GM20000 (cell line): ENCODE results near the gene EXD3.
"Not testable (repeated sequence)": the region's sequence is repeated elsewhere in the genome, so short reads cannot be mapped to it uniquely, and the experiment has no call there.

Experiments
- DNase-seq: peaks from one replicate; pipeline ENCODE4 v3.0.0; 2012; ENCODE audit warnings: low spot score
- CTCF ChIP-seq: IDR thresholded peaks from 2 replicates; pipeline ENCODE4 v1.5.1; 2012; ENCODE audit warnings: mild to moderate bottlenecking, control low read depth; ENCODE audit errors: extremely low read depth, missing control alignments

The EXD3 gene

DNA sequence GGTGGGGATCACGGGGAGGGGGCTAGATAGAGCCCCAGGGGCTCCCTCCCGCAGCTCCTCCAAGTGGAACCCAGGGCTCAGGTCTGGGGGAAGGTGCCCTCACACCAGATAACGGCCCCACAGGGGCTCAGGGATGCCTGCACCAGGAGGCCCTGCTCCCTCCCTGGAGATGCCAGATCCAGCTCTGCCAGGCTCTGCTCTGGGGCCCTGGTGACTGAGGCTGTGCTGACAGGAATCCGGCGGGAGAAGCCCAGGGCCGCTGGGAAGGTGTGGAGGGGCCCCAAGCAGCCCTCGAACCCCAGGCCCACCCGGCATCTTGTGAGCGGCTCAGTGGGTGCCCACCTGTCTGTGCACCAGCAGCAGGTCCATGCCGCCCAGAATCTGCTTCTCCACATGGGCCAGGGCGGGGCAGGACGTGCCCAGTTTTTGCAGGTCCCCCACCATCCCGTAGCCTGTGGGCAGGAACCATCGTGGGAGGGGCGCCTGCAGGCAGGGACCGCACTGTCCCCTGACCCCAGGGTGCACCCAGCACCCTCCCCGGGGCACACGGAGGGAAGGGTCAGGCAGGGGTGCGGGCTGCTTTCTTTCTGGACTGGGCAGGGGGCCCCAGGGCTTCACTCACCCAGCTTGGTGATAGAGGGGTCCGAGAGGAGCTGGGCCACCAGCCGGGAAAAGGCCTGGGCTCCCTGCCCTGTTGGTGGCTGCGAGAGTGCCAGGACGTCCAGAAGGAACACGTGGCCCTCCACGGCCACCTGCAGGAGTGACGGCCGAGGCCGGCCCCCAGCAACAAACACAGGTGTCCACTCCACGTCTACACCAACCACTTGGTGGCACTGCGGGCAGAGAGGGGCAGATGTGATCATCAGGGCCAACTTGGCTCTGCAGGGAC is 72.0 kb downstream of the EXD3 start:
- no peak for DNase-seq
- no peak for TF ChIP-seq CTCF

DNA sequence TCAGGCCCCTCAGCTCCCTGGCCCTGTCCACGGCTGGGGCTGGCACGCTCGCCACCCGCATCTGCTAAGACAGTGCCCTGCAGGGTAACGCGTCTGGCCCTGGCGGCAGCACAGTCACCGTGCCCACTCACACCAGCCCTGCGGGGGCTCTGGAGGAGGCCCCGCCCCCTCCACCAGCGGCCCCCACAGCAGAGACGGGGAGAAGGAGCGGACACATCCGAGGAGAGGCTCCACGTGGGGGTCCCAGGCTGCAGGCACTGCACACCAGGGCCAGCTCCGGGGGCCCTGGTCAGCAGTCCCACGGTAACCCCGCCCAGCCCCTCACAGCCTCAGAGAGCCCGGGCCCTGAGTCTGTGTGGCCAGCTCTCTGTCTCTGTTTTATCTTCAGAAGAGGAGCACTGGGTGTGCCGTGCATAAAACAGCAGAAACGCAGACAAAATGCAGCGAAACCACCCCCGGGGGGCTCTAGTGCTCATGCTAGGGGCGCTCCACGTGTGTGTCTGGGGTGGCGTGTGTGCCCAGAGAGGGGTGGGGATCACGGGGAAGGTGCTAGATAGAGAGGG is 73.4 kb downstream of the EXD3 start:
- TF ChIP-seq CTCF: no peak
- no peak for DNase-seq

DNA sequence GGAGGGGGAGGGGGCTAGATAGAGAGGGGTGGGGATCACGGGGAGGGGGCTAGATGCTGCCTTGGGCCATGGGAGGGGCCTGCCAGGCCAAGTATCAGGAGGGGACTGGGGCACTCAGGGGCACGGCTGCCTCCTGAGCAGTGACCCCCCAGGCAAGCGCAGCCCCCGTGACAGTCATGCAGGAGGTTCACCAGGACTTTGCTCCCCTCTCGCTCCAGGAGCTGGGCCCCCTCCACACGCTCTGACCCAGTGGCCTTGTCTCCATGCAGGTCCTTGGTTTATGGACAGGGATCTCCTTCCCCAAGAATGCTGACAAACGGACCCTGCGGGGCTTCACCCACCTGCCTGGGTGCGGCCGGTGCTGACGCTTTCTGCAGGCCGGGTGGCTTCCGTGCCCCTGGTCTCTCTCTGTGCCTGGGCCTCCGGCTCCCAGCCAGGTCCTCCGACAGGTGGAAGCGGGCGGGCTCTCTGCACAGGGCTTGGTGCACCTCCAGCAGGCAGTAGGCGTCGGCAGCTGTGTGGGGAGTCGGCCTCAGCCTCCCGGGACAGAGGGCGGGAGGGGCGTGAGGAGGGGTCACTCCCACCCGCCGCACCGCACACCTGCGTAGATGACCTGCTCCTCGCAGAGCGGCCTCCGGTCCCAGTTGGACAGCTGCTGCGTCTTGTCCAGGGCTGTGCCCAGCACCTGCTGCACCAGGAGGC is 74.0 kb downstream of the EXD3 start:
- TF ChIP-seq CTCF: no peak

GRCh38 chr9:137347928-137348327 is 75.0 kb downstream of the EXD3 start:
- TF ChIP-seq CTCF: no peak
- DNase-seq: no peak

More for the DNA sequence above, 74.0 kb downstream of the EXD3 start:
- DNase-seq: no peak

DNA sequence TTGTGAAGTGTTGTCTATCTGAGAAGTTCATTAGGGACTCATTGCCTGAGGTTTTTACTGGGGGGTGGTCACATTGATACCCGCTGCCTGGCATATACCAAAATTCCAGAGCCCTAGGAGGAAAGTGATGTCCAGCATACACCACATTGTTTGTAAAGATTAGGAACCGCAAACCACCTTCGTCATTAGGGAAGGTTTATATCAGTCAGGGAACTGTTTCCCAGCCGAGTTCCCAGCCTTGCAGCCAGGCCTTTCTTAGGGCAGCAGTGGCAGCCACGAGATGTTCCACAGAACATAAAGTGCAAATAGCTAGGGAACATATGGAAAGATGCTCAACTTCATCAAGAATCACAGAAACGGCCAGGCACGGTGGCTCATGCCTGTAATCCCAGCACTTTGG is 80.5 kb downstream of the EXD3 start:
- DNase-seq: no peak
- TF ChIP-seq CTCF: no peak

- no peak for DNase-seq
- no peak for TF ChIP-seq CTCF
Measured at GRCh38 chr9:137341227-137341626, 81.7 kb downstream of the EXD3 start.

DNA sequence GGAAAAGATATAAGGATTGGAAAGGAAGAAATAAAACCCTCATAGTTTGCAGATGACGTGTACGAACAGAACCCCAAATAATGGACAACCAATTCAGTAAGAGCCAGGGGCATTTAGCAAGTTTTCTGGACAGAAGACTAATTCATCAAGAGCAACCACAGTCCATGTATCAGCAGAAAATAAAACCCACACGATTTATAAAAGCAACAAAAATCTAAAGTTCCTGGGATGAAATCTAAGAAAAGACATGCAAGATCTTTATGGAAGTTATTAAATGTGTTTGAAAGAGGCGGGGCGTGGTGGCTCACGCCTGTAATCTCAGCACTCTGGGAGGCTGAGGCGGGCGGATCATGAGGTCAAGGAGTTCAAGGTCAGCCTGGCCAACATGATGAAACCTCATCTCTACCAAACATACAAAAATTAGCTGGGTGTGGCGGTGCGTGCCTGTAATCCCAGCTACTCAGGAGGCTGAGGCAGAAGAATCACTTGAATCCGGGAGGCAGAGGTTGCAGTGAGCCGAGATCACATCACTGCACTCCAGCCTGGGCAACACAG is 83.0 kb downstream of the EXD3 start:
- DNase-seq: not testable (repeated sequence)
